ENCODE measurements around the gene OTOGL.

Gene OTOGL

DNA sequence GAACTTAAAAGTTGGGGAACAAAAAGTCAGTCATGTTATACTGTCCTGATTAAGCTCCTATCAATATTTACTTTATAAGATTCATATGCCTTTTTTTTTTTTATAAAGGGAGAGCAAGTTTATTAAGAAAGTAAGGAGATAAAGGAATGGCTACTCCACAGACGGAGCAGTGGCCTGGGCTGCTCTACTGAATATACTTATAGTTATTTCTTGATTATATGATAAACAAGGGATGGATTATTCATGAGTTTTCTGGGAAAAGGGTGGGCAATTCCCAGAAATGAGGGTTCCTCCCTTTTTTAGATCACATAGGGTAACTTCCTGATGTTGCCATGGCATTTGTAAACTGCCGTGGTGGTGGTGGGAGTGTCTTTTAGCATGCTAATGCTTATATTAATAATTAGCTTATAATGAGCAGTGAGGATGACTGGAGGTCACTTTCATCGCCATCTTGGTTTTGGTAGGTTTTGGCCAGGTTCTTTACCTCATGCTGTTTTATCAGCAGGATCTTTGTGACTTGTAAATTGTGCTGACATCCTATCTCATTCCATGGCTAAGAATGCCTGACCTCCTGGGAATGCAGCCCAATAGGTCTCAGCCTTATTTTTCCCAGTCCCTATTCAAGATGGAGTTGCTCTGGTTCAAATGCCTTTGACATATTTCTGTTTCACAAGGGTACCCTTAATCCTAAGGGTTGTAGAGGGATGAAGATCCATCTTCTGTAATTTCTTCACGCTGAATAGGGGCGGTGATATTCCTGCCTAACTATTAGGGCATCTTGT is 73.9 kb downstream of the OTOGL start:
- Histone ChIP-seq H4K20me1 (ENCODE audit: insufficient read depth, low read length, poor library complexity, severe bottlenecking) (no peaks in the 10 kb centered on the region), H3K4me3 (ENCODE audit: low read length, poor library complexity, severe bottlenecking) (no peak overlapping the region), H2AFZ (ENCODE audit: low read length) (no peak overlapping the region), H3K36me3 (ENCODE audit: insufficient read depth, low read length) (no peaks in the 10 kb centered on the region), H3F3A (ENCODE audit: low read depth) (no peaks in the 10 kb centered on the region), H3K9ac (ENCODE audit: low read depth, low read length, poor library complexity, severe bottlenecking) (no peak overlapping the region), H3K9me2 (replicated peaks; ENCODE audit: low read depth, low read length) (no peaks in the 10 kb centered on the region), H3K4me2 (ENCODE audit: low read depth, low read length, poor library complexity, severe bottlenecking) (no peak overlapping the region), H3K79me2 (ENCODE audit: insufficient read depth, low read length) (no peaks in the 10 kb centered on the region), H3K9me3 (ENCODE audit: insufficient read depth, low read depth, low read length) (no peaks in the 10 kb centered on the region), H3K27me3 (ENCODE audit: insufficient read depth, low read length, poor library complexity, severe bottlenecking) (no peaks in the 10 kb centered on the region), H3K4me1 (ENCODE audit: insufficient read depth, low read length, poor library complexity, severe bottlenecking) (no peaks in the 10 kb centered on the region)
- TF ChIP-seq CTCF (conservative IDR thresholded peaks at IDR 0.05; ENCODE audit: low read length) (no peak), EZH2phosphoT487 (IDR thresholded peaks at IDR 0.05; ENCODE audit: borderline replicate concordance) (no peak)

DNA sequence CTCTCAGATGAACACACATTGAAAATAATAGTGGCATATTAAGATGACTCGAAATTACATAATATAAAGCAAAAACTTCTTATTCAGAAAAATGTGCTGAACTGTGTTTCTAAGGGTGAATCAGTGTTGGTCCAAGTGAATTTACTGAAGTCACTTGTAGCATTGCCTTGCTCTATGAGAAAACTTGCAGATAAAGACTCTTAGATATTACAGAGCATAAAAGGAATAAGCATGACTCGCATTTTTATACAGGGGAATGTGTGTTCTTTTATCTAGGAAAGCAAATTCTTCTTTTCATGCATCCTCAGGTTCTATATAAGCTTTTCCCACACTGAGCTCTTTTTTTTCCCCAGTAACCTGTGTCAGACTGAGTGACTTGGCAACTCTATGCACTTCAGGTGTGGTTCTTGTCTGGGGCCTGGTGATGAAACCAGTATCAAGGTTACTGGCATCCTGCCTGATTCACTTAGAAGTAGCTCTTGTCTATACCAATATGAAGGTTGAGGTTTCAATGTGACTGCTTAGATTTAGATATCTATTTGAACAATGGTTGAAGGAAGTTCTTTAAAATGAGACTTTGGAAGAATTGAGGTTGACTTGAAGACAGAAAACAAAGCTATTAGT is 76.1 kb downstream of the OTOGL start:
- no peak overlapping the region for H3K4me3 ChIP-seq (ENCODE audit: low read length, poor library complexity, severe bottlenecking)
- no peak for TF ChIP-seq EZH2phosphoT487 (IDR thresholded peaks at IDR 0.05; ENCODE audit: borderline replicate concordance)
- no peak for TF ChIP-seq CTCF (conservative IDR thresholded peaks at IDR 0.05; ENCODE audit: low read length)
- H3K9me3 ChIP-seq (ENCODE audit: insufficient read depth, low read depth, low read length) = no peaks in the 10 kb centered on the region
- H3K36me3 ChIP-seq (ENCODE audit: insufficient read depth, low read length) = no peaks in the 10 kb centered on the region
- H3K79me2 ChIP-seq (ENCODE audit: insufficient read depth, low read length) = no peaks in the 10 kb centered on the region
- no peaks in the 10 kb centered on the region for H3K27me3 ChIP-seq (ENCODE audit: insufficient read depth, low read length, poor library complexity, severe bottlenecking)
- H3F3A ChIP-seq (ENCODE audit: low read depth) = no peaks in the 10 kb centered on the region
- H3K9ac ChIP-seq (ENCODE audit: low read depth, low read length, poor library complexity, severe bottlenecking) = no peak overlapping the region
- H3K4me2 ChIP-seq (ENCODE audit: low read depth, low read length, poor library complexity, severe bottlenecking) = no peak overlapping the region
- H3K4me1 ChIP-seq (ENCODE audit: insufficient read depth, low read length, poor library complexity, severe bottlenecking) = peaks cover 9% of the 10 kb centered on the region
- H2AFZ ChIP-seq (ENCODE audit: low read length) = no peak overlapping the region
- H3K9me2 ChIP-seq (replicated peaks; ENCODE audit: low read depth, low read length) = no peaks in the 10 kb centered on the region
- no peaks in the 10 kb centered on the region for H4K20me1 ChIP-seq (ENCODE audit: insufficient read depth, low read length, poor library complexity, severe bottlenecking)

GRCh38 chr12:80176706-80177105 is 77.4 kb downstream of the OTOGL start:
- H3K9me3 ChIP-seq (ENCODE audit: insufficient read depth, low read depth, low read length) = no peaks in the 10 kb centered on the region
- no peak overlapping the region for H3K4me2 ChIP-seq (ENCODE audit: low read depth, low read length, poor library complexity, severe bottlenecking)
- H3K4me3 ChIP-seq (ENCODE audit: low read length, poor library complexity, severe bottlenecking) = no peak overlapping the region
- H3K27me3 ChIP-seq (ENCODE audit: insufficient read depth, low read length, poor library complexity, severe bottlenecking) = no peaks in the 10 kb centered on the region
- H3K9ac ChIP-seq (ENCODE audit: low read depth, low read length, poor library complexity, severe bottlenecking) = no peak overlapping the region
- no peaks in the 10 kb centered on the region for H3F3A ChIP-seq (ENCODE audit: low read depth)
- TF ChIP-seq CTCF (conservative IDR thresholded peaks at IDR 0.05; ENCODE audit: low read length) (no peak), EZH2phosphoT487 (IDR thresholded peaks at IDR 0.05; ENCODE audit: borderline replicate concordance) (no peak)
- H3K4me1 ChIP-seq (ENCODE audit: insufficient read depth, low read length, poor library complexity, severe bottlenecking) = peaks cover 9% of the 10 kb centered on the region
- no peaks in the 10 kb centered on the region for H3K36me3 ChIP-seq (ENCODE audit: insufficient read depth, low read length)
- H4K20me1 ChIP-seq (ENCODE audit: insufficient read depth, low read length, poor library complexity, severe bottlenecking) = no peaks in the 10 kb centered on the region
- H3K79me2 ChIP-seq (ENCODE audit: insufficient read depth, low read length) = no peaks in the 10 kb centered on the region
- H3K9me2 ChIP-seq (replicated peaks; ENCODE audit: low read depth, low read length) = no peaks in the 10 kb centered on the region
- H2AFZ ChIP-seq (ENCODE audit: low read length) = no peak overlapping the region
